Activated CD8-positive, alpha-beta T cell treated with anti-CD3 and anti-CD28 coated beads, Interleukin-2, amount 10 ng/mL, durations not matched to agents 7 days and 5 days (primary cell): ENCODE results near the gene UBALD2. TPM values are rescaled to one million over a fixed set of nuclear protein-coding genes. Genes with fewer than 3 reads are reported as not detected.

Experiments
- ATAC-seq: fragments of 150-1000 bp; cut with Tn5 transposase; one replicate; pipeline ENCODE4 v1.10.0; 2021; ENCODE audit warnings: moderate library complexity
- CTCF ChIA-PET: fragments of 350-600 bp; sonication (Branson Sonifier 250); formaldehyde crosslinking; loops from one replicate; lab custom pipeline; 2021; ENCODE audit warnings: antibody characterized with exemption; lab: Charles Lee
- POLR2A ChIA-PET: fragments of 350-600 bp; sonication (Branson Sonifier 250); formaldehyde crosslinking; loops from one replicate; lab custom pipeline; 2021; ENCODE audit warnings: antibody characterized with exemption; lab: Charles Lee
- DNase-seq: peaks from one replicate; pipeline ENCODE4 v3.0.0-alpha.2; 2020
- H3K27ac Mint-ChIP-seq: one replicate; pipeline ENCODE4 v1.8.0; 2021; ENCODE audit warnings: mild to moderate bottlenecking, mixed read lengths
- H3K27me3 Mint-ChIP-seq: one replicate; pipeline ENCODE4 v1.8.0; 2021; ENCODE audit warnings: low read depth, mixed read lengths
- H3K36me3 Mint-ChIP-seq: one replicate; pipeline ENCODE4 v1.8.0; 2021; ENCODE audit warnings: low read depth, mixed read lengths
- H3K4me1 Mint-ChIP-seq: one replicate; pipeline ENCODE4 v1.8.0; 2021; ENCODE audit warnings: low read depth, mixed read lengths
- H3K4me3 Mint-ChIP-seq: one replicate; pipeline ENCODE4 v1.8.0; 2021; ENCODE audit warnings: mild to moderate bottlenecking, mixed read lengths
- H3K9me3 Mint-ChIP-seq: one replicate; pipeline ENCODE4 v1.8.0; 2022; ENCODE audit warnings: mixed read lengths; ENCODE audit not compliant: insufficient read depth
- total RNA-seq, 2 experiments: library from RNA; stranded (reverse); gene quantifications; one replicate each; pipeline ENCODE4 v1.2.3, GENCODE V29; 2021

The UBALD2 gene
- total RNA-seq, 2 experiments from 2014 or later = 318 to 359 TPM

DNA sequence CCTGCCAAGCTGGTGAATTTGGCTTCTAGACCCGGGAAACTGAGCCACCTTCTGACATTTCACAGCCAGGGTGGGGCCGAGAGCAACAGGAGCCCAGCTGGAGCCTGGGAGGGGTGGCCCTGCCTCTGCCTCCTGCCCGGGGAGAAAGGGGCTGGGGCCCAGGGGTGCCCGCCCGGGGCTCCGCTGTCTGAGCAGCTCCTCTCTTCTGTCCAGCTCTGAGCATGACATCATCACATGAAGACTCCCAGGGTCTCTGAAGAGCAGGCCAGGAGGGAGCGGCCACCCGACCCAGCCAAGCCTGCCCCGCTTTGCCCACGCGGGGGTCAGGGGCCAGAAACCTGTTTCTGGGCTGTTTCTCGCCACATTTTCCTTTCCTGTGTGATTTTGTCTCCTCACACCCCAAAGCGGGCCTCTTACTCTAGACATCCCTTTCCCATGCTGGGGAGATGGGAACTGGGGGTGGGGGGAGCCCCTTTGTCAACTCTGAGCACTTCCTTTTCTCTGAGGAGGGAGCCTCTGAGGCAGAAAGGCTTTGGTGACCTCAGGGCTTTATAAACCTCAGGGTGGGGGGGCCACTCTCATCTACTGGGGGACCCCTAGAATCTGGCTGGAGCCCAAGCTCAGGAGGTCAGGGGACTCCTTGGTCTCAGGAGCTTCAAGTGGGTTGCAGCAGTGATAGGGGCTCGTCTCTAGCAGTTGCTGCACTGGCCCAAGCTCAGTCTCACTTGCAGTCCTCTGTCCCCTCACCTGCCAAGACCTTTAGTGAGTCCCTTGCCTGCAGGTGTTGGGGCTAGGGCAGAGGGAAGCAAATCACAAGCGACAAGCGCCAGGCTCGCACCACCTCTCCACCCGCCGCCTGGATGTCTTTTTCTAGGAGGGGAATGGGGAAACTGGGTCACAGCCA, 7.6 kb downstream of the UBALD2 start:
- peaks cover 68% of the 10 kb centered on the region for H3K4me1 Mint-ChIP-seq
- H3K27ac Mint-ChIP-seq = peak overlapping the region; percentile 99
- peak; percentile 69 for DNase-seq
- CTCF ChIA-PET = interaction anchor here (1.1 to 10.9 kb wide), 16 partner anchors 9 to 258 kb away, joined by 3 to 112 read pairs (median 5); no protein-coding TSS in a partner anchor
- ATAC-seq = peak; percentile 12
- POLR2A ChIA-PET = interaction anchor here (0.6 to 16.8 kb wide), 16 partner anchors 7 to 276 kb away, joined by 3 to 807 read pairs (median 5); partner anchors contain the start of genes EXOC7, FOXJ1, RNF157 and UBALD2
- H3K4me3 Mint-ChIP-seq = peak overlapping the region; percentile 84
- H3K36me3 Mint-ChIP-seq = peaks cover 39% of the 10 kb centered on the region
- no peaks in the 10 kb centered on the region for H3K27me3 Mint-ChIP-seq
- H3K9me3 Mint-ChIP-seq = no peaks in the 10 kb centered on the region

GRCh38 chr17:76273445-76274111, 8.4 kb downstream of the UBALD2 start:
- Mint-ChIP-seq H3K27ac (peak overlapping the region; percentile 99), H3K27me3 (no peaks in the 10 kb centered on the region), H3K36me3 (peaks cover 31% of the 10 kb centered on the region), H3K4me1 (peaks cover 64% of the 10 kb centered on the region), H3K4me3 (peak overlapping the region; percentile 84), H3K9me3 (no peaks in the 10 kb centered on the region)
- ATAC-seq = no peak
- no peak for DNase-seq
- POLR2A ChIA-PET = interaction anchor here (0.7 to 16.8 kb wide), 14 partner anchors 8 to 418 kb away, joined by 3 to 807 read pairs (median 6); partner anchors contain the start of genes EXOC7, FOXJ1, RNF157 and UBALD2
- CTCF ChIA-PET = interaction anchor here (0.9 to 10.9 kb wide), 11 partner anchors 10 to 259 kb away, joined by 3 to 112 read pairs (median 4); partner anchors contain the start of gene EXOC7

- Mint-ChIP-seq H3K4me3 (no peak overlapping the region), H3K27ac (peak overlapping the region; percentile 99), H3K27me3 (no peaks in the 10 kb centered on the region), H3K4me1 (peaks cover 58% of the 10 kb centered on the region), H3K9me3 (no peaks in the 10 kb centered on the region), H3K36me3 (peaks cover 23% of the 10 kb centered on the region)
- DNase-seq (no peak), ATAC-seq (no peak)
- POLR2A ChIA-PET = interaction anchor here (0.7 to 16.8 kb wide), 14 partner anchors 8 to 419 kb away, joined by 3 to 807 read pairs (median 6); partner anchors contain the start of genes EXOC7, FOXJ1, RNF157 and UBALD2
- CTCF ChIA-PET = interaction anchor here (0.6 to 10.9 kb wide), 11 partner anchors 13 to 260 kb away, joined by 3 to 112 read pairs (median 4); partner anchors contain the start of gene EXOC7
Observed at GRCh38 chr17:76274112-76274956, 9.2 kb downstream of the UBALD2 start.

GRCh38 chr17:76275382-76276068, 10.4 kb downstream of the UBALD2 start:
- H3K4me3 Mint-ChIP-seq = no peak overlapping the region
- DNase-seq (no peak), ATAC-seq (no peak)
- ChIA-PET CTCF (interaction anchor here (1.5 to 10.9 kb wide), 3 partner anchors 94 to 154 kb away, joined by 4 to 112 read pairs (median 17); no protein-coding TSS in a partner anchor), POLR2A (interaction anchor here (1.3 to 16.8 kb wide), 9 partner anchors 9 to 198 kb away, joined by 3 to 807 read pairs (median 73); partner anchors contain the start of genes EXOC7, FOXJ1, RNF157 and UBALD2)
- no peaks in the 10 kb centered on the region for H3K9me3 Mint-ChIP-seq
- H3K27me3 Mint-ChIP-seq = no peaks in the 10 kb centered on the region
- H3K36me3 Mint-ChIP-seq = peaks cover 15% of the 10 kb centered on the region
- peak overlapping the region; percentile 99 for H3K27ac Mint-ChIP-seq
- peaks cover 53% of the 10 kb centered on the region for H3K4me1 Mint-ChIP-seq

DNA sequence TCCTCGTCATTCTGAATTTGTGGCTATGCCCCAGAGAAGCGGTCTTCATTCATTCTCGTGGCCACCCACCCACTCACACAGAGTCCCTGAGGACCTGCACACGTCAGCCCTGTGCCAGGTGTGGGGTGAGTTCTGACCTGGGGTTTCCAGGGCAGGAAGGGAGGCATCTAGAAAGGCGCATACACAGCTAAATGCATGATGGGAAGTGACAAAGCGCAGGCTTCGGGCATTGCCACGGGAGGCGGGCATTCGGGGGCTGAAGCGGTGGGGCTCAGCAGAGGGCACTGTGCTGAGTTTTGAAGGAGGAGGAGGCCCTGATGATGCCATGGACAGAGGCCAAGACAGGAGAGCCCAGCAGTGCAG, 10.9 kb downstream of the UBALD2 start:
- DNase-seq (no peak), ATAC-seq (no peak)
- Mint-ChIP-seq H3K36me3 (peaks cover 10% of the 10 kb centered on the region), H3K9me3 (no peaks in the 10 kb centered on the region), H3K27me3 (no peaks in the 10 kb centered on the region), H3K4me3 (no peak overlapping the region), H3K4me1 (peaks cover 48% of the 10 kb centered on the region), H3K27ac (peak overlapping the region; percentile 77)
- ChIA-PET CTCF (interaction anchor here (2.6 to 10.9 kb wide), 2 partner anchors 95 to 155 kb away, joined by 17 to 112 read pairs; no protein-coding TSS in a partner anchor), POLR2A (interaction anchor here (1.3 to 16.8 kb wide), 6 partner anchors 9 to 153 kb away, joined by 8 to 807 read pairs (median 132); partner anchors contain the start of genes FOXJ1, RNF157 and UBALD2)

DNA sequence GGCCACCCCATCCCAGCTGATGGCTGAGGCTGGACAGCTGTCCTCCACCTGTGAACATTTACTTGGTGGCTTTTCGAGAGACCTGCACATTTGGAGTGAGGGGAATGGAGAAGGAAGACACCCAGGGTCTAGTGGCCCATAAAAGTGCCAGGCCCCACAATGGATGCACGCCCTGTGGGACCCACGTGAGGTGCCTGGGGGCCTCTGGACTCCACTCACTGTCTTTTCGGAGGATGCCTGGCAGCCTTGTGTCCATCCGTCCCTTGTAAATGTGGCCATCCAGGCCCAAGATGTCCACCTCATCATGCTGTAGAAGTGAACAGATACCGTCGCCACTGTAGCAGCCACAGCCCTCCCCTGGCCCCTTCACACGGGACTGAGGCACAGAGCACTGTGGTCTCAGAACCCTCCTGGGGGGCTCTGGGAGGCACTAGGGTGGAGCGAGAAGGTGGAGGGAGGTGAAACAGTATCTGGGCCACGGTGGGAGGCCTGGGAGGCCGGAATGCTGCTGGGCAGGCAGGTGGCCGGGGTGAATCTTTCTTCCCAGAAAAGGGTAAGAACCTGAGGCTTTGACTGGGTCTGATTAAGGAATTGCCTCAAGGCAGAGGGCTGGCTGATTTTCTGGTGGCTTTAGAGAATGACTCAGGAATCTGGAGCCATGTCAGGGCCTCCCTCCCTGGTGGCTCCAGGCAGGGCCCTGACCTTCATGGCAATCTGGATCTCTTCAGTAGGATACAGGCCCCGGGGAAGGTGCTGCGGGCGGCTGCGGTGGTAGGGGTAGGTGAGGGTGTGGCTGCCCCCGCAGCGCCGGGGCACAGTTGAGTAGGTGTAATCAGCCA, 11.5 kb downstream of the UBALD2 start:
- POLR2A ChIA-PET = interaction anchor here (6.1 to 16.8 kb wide), 3 partner anchors 13 to 153 kb away, joined by 73 to 722 read pairs (median 163); partner anchors contain the start of gene UBALD2
- Mint-ChIP-seq H3K36me3 (peaks cover 4% of the 10 kb centered on the region), H3K4me3 (peak overlapping the region; percentile 25), H3K27ac (peak overlapping the region; percentile 77), H3K9me3 (no peaks in the 10 kb centered on the region), H3K27me3 (no peaks in the 10 kb centered on the region), H3K4me1 (peaks cover 43% of the 10 kb centered on the region)
- DNase-seq = no peak
- ATAC-seq = no peak
- CTCF ChIA-PET = interaction anchor here (2.6 to 10.9 kb wide), 2 partner anchors 96 to 155 kb away, joined by 17 to 112 read pairs; no protein-coding TSS in a partner anchor

DNA sequence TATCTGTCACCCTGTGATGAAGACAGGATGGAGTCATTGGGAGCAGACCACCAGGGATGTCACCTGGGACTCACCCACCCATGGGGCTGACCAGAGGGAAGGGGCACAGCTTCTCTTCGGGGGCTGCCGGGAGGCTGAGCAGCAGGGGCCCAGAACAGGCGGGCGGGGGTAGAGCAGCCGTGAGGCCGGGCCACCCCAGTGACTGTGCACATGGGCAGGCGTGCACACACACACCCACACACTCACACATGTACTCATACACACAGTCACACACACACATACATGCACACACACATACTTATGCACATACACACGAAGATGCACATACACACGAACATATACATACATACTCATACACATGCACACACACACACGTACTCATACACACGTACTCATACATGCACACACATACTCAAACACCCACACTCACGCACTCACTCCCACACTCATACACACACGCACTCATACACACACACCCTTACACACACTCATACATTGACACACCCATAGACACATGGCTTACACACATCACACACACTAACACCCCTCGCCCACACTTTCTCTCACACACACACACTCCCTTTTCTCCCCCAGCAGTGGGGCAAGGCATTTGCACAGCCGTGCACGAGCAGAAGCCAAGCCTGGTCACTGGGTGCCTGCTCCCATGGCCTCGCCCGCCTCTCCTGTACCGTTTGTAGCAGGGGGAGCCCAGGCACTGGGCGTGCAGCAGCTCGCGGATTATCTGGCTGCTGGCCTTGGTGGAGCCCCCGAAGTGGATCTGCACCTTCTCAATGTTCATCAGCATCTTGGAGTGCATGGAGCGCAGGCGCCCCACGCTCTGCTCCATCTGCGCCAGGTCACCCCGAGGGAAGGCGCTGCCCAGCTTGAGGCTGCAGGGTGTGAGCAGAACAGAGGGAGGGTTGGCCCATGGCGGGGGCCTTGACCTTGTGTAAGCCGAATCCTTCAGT, 12.4 kb downstream of the UBALD2 start:
- peak overlapping the region; percentile 2 for H3K27ac Mint-ChIP-seq
- H3K9me3 Mint-ChIP-seq = no peaks in the 10 kb centered on the region
- H3K27me3 Mint-ChIP-seq = no peaks in the 10 kb centered on the region
- ATAC-seq (no peak), DNase-seq (no peak)
- H3K4me1 Mint-ChIP-seq = peaks cover 39% of the 10 kb centered on the region
- CTCF ChIA-PET = interaction anchor here (2.9 to 5.9 kb wide), 5 partner anchors 22 to 263 kb away, joined by 21 to 222 read pairs (median 38); partner anchors contain the start of gene FOXJ1
- peaks cover 4% of the 10 kb centered on the region for H3K36me3 Mint-ChIP-seq
- no peak overlapping the region for H3K4me3 Mint-ChIP-seq
- POLR2A ChIA-PET = interaction anchor here (1.0 to 16.8 kb wide), 5 partner anchors 10 to 157 kb away, joined by 3 to 722 read pairs (median 4); no protein-coding TSS in a partner anchor

- Mint-ChIP-seq H3K27ac (no peak overlapping the region), H3K4me1 (peaks cover 31% of the 10 kb centered on the region), H3K36me3 (peaks cover 1% of the 10 kb centered on the region), H3K27me3 (no peaks in the 10 kb centered on the region), H3K4me3 (no peak overlapping the region), H3K9me3 (no peaks in the 10 kb centered on the region)
- DNase-seq (no peak), ATAC-seq (no peak)
- ChIA-PET POLR2A (interaction anchor here (1.0 to 3.2 kb wide), 6 partner anchors 9 to 264 kb away, joined by 3 to 22 read pairs (median 4); no protein-coding TSS in a partner anchor), CTCF (interaction anchor here (0.8 to 5.9 kb wide), 16 partner anchors 11 to 266 kb away, joined by 3 to 222 read pairs (median 18); partner anchors contain the start of genes EXOC7, FOXJ1 and UBALD2)
Observed at GRCh38 chr17:76278268-76278908, 13.2 kb downstream of the UBALD2 start.
